Measurements from ENCODE around the gene FIBCD1.

FIBCD1 gene

GRCh38 chr9:130938652-130939404, at the start of gene FIBCD1:
TSS of gene FIBCD1 (minus strand) at chr9:130939247. CDS start at chr9:130938607, 640 bp downstream.
- DNase-seq (ENCODE audit: low read depth in 2 of 2): no peak

GRCh38 chr9:130988400-130988747, 49.3 kb upstream of the FIBCD1 start:
- DNase-seq (ENCODE audit: low read depth in 2 of 2): no peak

DNA sequence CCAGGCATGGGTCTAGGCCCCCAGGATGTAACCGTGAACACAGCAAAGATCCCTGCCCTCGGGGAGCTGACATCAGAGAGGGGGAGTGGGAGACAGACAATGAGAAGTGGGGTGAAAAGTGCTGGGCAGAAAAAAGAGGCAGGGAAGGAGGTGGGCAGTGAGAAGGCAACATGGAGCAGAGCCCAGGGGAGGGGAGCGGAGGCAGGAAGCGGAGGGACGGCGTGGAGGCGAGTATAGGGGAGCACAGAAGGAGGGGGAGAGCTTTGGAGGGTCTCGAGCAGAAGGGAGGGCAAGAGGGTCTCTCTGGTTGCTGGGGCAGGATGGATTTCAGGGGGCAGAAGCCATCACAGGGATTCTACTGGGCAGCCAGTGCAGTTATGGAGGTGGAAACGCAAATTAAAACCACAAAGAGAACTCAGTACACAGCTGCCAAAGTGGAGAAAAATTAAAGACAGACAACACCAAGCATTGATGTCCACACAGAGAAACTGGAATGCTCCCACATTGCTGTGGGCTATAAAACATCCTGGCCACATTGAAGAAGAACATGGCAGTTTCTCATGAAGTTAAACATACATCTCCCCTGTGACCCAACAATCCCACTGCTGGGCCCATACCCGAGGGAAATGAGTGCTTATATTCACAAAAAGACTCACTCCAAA, 48.8 kb upstream of the FIBCD1 start:
- DNase-seq (ENCODE audit: low read depth in 2 of 2): no peak

GRCh38 chr9:130987054-130987453, 48.0 kb upstream of the FIBCD1 start:
- DNase-seq (ENCODE audit: low read depth in 2 of 2): no peak

DNA sequence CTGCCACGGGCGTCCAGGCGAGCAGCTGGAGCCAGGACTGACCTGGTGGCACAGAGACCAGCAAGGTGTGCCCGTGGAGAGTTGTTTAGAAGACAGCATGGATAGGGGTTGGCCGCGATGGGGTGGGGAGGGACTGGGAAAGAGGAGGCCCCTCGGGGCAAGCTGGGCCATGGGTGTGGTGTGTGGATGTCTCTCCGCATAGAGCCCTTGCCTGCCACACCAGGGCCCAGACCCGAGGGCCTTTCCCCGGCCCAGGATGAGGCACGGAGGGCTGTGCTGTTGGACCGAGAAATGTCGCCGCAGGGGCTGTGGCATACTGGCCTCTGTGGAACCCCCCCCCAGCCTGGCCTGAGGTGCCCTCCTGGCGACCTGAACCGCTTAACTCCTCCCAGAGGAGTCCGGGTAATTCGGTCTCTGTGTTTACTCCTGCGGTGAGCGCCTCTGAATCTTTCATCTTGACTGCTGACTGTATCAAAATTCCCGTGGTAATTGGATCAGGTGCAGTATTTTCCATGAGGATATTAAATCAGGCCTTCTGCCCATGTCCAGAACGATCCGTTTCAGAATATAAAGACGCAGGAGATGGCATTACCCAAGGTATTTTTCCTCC, 47.4 kb upstream of the FIBCD1 start:
- no peak for DNase-seq (ENCODE audit: low read depth in 2 of 2)

GRCh38 chr9:130985606-130986162, 46.6 kb upstream of the FIBCD1 start:
- no peak for DNase-seq (ENCODE audit: low read depth in 2 of 2)

DNA sequence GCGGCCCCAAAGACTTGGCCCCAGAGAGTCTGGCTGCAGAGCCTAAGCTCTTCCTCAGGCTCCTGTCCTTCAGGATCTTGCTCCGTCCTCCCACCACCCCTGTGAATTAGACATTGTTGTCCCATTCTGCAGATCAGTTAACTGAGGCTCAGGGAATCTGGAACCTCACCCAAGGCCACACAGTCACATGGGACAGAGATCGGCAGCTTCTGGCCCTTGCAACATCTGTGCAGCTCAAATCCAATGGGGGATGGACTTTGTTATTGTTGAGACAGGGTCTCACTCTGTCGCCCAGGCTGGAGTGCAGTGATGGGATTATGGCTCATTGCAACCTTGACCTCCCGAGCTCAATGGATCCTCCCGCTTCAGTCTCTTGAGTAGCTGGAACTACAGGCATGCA, 46.0 kb upstream of the FIBCD1 start:
- no peak for DNase-seq (ENCODE audit: low read depth in 2 of 2)

- no peak for DNase-seq (ENCODE audit: low read depth in 2 of 2)
These were observed 45.5 kb upstream of the FIBCD1 start for GRCh38 chr9:130984521-130984920.

GRCh38 chr9:130983970-130984369, 44.9 kb upstream of the FIBCD1 start:
- no peak for DNase-seq (ENCODE audit: low read depth in 2 of 2)

DNA sequence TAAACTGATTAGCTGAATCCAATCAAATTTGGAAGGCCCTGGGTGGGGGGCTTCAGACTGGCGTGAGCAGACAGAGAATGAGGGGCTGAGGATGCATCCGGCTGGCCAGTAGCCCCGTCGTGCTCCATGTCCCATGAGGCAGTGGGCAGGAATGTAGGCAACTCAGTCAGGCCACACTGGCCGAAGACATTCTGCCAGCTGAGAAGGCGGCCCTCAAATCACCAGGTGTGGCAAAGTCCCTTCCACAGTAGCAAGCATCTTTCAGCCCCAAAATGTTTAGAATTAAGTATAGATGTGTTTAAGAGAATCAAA, 44.3 kb upstream of the FIBCD1 start:
- no peak for DNase-seq (ENCODE audit: low read depth in 2 of 2)

GRCh38 chr9:130982636-130983358, 43.8 kb upstream of the FIBCD1 start:
- DNase-seq (ENCODE audit: low read depth in 2 of 2): no peak

GRCh38 chr9:130981756-130982137, 42.7 kb upstream of the FIBCD1 start:
- DNase-seq (ENCODE audit: low read depth in 2 of 2): no peak

DNA sequence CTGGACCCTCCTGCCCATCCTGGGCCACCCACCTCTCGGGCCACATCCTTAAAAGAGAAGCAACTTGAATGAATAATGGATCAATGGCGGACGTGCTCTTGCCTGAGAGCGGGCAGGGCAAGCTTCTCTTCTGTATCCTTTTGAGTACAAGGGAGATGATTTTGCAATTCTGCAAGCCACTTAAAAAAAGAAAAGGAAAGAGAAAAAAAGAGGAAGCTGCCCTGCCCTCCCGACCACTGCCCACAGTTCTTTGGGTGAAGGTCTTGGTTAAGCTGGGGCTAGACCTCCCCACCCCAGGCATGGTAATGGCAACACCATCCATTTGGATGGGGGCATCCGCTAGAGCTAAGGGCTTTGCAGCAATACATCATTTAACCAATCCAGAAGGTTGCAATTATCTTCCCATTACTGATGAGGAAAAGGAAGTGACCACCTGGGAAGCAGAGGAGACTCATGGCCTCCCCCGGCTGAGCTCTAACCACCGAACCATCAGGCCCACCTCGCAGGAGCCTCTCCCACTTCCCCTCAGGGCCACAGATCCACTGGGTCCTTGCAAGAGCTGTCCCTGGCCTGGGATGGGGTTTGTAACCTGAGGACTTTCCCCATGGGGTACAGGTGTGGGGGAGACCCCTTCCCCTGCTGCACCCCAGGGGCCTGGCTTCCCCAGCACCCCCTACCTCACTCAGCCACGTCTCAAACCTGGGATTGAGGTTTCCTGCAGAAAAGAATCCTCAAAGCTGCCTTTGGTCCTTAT, 42.1 kb upstream of the FIBCD1 start:
- no peak for DNase-seq (ENCODE audit: low read depth in 2 of 2)

DNA sequence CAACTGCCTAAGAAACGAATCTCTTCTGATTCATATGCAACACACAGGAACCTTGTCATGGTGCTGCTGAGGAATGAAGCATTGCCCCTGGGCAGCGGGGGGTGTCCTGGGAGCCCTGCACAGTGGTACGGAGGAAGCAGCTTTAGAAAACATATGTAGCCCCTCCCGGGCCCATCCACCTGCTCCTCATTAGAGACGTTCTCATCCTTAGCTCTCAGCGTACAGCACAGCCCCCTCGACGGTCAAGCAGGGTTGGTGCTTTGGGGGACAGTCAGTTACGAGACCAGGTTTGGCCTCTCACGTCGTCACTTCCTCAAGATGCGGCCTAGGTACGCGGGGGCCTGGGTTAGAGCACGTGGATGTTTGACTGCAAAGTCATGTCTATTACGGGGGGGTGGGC, 41.5 kb upstream of the FIBCD1 start:
- DNase-seq (ENCODE audit: low read depth in 2 of 2): no peak

- no peak for DNase-seq (ENCODE audit: low read depth in 2 of 2)
These were observed 40.7 kb upstream of the FIBCD1 start for GRCh38 chr9:130979591-130980385.

DNA sequence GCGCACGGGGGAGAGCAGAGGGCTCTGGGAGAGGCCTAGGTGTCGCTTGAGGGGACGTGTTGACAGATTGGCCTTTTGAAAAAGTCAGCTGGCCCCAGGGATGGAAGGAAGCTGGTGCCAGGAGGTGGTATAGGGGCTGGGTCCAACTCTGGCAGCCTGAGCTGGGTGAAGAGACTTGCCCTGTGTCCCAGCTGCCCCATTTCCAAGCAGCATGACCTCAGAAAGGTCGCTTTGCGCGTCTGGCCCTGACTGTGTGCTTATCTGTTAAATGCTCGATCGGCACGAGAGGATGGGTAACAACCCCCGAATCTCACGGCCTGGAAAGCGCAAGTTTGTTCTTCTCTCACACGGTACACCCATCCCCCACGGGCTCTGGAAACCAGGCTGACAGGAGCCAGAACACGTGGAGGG, 38.8 kb upstream of the FIBCD1 start:
- DNase-seq (ENCODE audit: low read depth in 2 of 2): no peak

- no peak for DNase-seq (ENCODE audit: low read depth in 2 of 2)
These were observed 37.1 kb upstream of the FIBCD1 start for GRCh38 chr9:130975932-130976841.

DNA sequence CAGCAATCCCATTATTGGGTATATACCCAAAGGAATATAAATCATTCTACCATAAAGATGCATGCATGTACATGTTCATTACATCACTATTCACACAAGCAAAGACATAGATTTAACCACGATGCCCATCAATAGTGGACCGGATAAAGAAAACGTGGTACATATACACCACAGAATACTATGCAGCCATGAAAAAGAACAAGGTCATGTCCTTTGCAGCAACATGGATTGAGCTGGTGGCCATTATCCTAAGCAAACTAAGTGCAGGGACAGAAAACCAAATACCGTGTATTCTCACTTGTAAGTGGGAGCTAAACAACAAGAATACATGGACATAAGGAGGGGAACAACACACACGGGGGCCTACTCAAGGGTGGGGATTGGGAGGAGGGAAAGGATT, 36.1 kb upstream of the FIBCD1 start:
- DNase-seq (ENCODE audit: low read depth in 2 of 2): no peak

- no peak for DNase-seq (ENCODE audit: low read depth in 2 of 2)
These were observed 35.6 kb upstream of the FIBCD1 start for GRCh38 chr9:130974697-130975096.
